Activated CD4-positive, alpha-beta T cell treated with anti-CD3 and anti-CD28 coated beads, Interleukin-2, amount 50 U/mL, for 24 hours (primary cell): ENCODE measurements around the gene LOXL1.
"Not testable (repeated sequence)": the region's sequence is repeated elsewhere in the genome, so short reads cannot be mapped to it uniquely, and the experiment has no call there.

Experiments
- DNase-seq, 2 donors: peaks; one replicate each; pipeline ENCODE4 v3.0.0-alpha.2; 2020; ENCODE audit warnings: low read depth in 1 of 2, low spot score in 1 of 2

The LOXL1 gene

GRCh38 chr15:73937296-73937695, 11.0 kb downstream of the LOXL1 start:
- DNase-seq = no peak

DNA sequence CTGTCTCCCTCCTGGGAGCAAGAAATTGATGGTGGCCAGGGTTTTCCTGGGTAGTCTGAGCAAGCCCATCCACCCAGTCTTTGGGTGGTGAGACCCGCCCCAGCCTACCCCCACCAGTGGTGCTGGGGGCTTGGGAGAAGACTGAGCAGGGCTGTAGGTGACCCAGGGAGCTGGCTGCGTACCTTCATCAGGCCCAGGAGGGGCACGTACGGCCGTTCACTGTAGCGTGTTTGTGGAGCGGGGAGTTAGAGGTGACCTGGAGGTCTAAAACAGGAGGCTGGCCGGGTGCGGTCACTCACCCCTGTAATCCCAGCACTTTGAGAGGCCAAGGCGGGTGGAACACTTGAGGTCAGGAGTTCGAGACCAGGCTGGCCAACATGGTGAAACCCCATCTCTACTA, 11.5 kb downstream of the LOXL1 start:
- no peak for DNase-seq

DNA sequence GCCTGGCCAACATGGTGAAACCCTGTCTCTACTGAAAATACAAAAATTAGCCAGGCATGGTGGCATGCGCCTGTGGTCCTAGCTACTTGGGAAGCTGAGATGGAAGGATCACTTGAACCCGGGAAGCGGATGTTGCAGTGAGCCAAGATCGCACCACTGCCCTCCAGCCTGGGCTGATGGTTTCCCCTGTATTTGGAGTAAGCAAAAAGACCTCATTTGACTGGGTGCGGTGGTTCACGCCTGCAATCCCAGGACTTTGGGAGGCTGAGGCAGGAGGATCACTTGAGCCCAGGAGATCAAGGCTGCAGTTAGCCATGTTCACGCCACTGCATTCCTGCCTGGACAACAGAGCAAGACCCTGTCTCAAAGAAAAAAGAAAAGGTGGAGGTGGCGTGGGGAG, 12.3 kb downstream of the LOXL1 start:
- DNase-seq = not testable (repeated sequence)

DNA sequence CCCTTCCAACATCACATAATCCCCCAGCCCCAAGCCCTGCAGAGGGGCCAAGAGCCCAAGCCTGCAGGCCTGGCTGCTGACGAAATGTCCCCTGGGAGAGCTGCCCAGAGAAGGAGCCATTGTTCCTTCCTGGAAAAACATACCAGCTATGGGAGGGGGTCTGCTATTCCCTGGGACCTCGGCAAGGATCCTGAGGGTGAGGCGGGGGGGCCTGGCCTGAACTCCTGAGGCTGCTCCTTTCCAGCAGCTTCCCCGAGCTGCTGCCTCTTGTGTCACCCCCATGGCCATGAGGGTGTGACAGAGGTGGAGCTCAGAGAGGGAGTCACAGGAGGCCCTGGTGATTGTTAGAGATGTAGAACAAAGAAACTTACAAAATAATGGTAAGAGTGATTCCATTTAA, 12.9 kb downstream of the LOXL1 start:
- no peak for DNase-seq

DNA sequence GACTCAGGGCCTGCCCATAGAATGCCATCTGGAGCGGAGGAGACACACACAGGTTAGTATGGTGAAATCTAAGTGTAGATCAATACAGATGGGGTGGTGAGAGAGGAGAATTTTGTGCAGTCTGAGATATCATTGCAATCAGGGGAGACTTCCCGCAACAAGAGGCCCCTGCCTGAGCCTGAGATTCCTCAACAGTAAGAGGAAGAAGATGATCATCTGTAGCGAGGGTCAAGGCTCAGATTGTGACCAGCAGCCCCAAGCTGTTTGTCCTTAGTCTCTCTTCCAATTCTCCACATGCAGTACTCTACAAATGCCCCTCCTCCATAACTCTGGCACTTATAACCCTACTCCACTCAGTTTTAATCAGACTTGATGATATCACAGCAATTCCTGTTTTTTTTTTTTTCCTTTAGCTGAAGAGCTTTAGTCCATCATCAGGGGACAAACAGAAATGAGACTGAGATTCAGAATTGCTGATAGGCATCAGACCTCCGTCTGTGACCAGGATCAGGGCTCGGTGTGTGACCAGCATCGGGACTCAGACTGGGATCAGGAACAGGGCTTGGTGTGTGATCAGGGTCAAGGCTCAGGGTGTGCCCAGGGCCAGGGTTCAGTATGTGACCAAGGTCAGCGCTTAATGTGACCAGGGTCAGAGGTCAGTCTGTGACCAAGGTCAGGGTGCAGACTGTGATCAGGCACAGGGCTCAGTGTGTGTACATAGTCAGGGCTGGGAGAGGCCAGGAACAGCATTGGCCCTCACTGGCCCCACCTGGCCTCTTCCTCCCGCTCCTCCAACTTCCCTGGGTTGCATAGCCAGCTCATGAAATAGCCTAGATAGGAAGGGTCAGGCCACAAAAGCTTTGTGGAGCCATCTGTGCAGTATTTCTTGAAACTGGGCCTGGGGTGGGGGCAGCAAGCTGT, 14.1 kb downstream of the LOXL1 start:
- DNase-seq = no peak

- no peak for DNase-seq
Observed at GRCh38 chr15:73941044-73941443, 14.8 kb downstream of the LOXL1 start.

DNA sequence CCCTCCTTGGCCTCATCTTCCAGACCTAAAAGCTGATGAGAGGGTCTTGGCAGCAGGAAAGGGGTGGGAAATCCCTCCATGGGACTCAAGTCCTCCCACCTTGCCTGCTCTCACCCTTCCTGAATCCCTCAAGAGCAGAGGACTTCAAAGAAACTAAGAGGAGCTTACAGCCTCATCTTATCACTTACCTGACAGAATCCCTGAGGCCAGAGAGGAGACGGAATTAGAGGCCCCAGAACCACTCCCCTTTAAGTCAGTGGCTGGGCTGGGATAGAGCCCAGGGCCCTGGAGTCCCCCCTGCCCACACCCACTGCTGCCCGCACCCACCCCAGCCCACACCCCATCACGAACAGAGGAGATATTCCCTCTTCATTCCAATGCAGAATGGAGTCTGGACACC, 15.2 kb downstream of the LOXL1 start:
- no peak for DNase-seq

GRCh38 chr15:73941871-73942635, 15.8 kb downstream of the LOXL1 start:
- DNase-seq = no peak

DNA sequence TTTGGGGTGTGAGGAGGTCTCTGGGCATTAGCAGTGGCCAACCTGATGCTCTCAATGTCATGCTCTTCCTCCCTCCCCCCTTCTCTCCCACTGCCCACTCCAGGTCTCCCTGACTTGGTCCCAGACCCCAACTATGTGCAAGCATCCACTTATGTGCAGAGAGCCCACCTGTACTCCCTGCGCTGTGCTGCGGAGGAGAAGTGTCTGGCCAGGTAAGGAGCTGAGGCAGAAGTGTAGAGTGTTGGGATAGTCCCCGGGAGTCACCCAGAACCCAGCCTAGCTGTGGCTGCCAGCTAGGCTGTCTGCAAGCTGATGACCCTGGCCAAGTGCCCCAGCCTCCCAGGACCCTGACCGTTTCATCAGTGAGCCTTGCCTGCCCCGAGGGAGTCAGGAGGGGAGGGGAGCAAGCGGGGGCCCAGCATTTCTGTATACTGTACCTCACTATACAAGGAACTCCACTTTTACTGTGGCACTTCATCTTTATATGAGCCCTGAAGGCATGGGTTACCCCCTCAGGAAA, 16.5 kb downstream of the LOXL1 start:
- no peak for DNase-seq

- DNase-seq = no peak
Observed at GRCh38 chr15:73944161-73945129, 18.2 kb downstream of the LOXL1 start.

GRCh38 chr15:73945130-73945508, 18.9 kb downstream of the LOXL1 start:
- no peak for DNase-seq

DNA sequence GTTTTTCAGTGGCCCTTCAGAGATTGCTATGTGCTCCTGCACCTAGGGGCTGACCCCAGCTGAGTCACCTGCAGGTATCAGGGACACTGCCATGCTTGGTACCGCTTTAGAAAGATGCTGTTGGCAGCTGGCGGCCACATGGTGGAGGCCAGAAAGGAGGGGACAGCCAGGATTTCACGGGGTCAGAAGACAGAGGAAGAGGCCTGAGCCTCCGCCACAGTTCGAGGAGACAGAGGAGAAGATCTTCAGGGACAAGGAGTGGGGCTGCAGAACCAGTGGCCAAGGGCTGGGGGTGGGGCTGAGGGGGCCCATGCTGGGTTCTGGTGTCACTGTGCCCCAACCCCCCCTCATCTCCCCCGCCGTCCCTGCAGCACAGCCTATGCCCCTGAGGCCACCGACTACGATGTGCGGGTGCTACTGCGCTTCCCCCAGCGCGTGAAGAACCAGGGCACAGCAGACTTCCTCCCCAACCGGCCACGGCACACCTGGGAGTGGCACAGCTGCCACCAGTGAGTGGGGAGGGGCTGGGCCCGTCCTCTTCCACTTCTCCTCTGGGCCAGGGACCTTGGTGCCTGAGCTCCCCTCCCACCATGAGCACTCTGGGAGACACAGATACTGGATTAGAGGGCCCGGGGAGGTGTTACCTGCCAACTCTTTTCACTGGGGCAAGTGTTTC, 19.9 kb downstream of the LOXL1 start:
- no peak for DNase-seq

GRCh38 chr15:73946795-73947370, 20.6 kb downstream of the LOXL1 start:
- DNase-seq = no peak

DNA sequence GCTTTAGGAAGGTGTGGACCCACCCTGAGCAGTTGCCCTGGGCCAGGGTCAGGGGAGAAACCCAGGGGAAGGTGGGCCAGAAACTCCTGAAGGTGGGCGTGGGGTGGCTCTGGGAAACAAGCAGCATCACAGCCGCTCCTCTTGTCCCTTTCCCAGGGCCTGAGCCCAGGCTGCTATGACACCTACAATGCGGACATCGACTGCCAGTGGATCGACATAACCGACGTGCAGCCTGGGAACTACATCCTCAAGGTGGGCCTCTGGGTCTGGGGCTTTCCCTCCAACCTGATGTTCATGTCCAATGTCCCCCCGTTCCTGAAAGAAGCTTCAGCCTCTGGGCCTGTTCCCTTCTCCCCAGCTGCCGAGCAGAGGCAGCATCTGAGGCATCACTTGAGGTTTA, 21.4 kb downstream of the LOXL1 start:
- DNase-seq = no peak

DNA sequence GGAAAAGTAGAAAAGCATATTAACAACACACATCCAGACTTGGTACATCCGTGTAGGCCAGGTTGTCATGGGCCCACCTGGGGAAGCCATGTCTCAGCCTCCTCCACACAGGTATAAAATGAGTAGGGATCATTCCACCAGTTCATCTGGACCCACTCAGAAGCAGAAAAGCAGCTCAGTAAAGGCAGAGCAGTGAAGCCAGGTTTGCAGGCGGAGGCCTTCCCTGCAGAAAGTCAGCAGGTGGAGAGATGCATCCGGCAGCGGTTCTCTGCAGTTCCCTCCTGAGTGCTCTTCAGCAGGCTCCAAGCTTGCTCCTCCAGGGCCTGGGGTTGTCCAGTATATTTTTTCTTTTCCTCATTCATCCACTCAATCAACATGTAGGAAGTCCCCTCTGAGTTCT, 22.1 kb downstream of the LOXL1 start:
- DNase-seq = no peak

GRCh38 chr15:73948982-73949381, 22.7 kb downstream of the LOXL1 start:
- DNase-seq = no peak

DNA sequence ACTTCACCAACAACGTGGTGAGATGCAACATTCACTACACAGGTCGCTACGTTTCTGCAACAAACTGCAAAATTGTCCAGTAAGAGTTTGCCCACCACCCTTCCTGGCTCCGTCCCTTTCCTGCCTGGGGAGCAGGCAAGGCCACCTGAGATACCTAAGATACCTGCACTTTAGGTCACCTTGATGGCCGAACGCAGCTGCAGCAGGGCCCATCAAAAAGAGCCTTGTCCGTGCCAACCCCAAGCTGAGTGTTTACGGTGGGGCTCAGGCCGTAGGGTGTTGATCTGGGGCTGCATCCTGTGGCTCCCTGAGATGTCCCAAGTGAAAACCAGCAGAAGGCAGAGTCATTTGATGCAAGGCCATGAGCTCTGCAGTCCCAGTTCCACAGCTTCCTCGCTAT, 23.2 kb downstream of the LOXL1 start:
- no peak for DNase-seq

DNA sequence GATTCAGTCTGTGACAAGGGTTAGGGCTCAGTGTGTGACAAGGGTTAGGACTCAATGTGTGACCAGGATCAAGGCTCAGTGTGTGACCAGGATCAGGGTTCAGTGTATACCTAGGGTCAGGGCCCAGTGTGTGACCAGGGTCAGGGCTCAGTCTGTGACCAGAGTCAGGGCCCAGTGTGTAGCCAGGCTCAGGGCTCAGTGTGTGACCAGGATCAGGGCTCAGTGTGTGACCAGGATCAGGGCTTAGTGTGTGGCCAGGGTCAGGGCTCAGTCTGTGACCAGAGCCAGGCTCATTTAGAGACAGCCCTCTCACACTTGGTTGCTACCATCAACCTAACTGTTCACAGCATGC, 24.2 kb downstream of the LOXL1 start:
- DNase-seq = no peak

DNA sequence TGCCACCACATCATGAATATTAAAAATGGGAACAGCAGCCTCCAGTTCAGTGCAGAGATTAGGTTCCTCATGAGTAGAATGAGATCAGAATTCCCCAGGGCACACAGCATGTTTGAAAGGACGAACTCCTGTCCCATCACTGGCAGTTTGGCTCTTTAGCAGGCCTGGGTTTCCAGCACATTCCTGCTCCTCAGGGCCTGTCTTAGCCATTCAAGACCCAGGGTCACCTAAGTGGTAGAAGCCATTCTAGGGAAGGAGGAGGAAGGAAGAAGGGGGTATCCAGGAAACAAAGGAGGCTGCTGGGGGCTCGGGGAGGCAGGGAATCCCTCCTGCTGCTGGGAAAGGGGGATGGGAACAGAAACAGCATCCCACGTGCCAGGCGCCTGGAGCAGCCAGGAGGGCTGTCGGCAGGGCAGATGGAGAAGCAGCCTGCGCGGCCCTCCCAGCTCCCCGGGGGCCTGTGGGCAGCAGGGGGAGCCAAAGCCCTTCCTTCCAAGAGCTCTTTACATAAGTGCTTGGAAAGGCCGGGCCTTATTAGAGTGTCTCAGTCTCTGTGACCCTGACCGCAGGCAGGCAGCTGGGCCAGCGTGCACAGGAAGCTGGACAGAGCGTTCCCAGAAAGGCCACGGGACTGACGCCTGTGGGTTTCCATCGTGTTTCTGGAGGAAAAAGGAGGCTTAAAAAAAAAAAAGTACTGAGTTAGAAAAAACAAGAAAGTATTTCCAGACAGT, 24.7 kb downstream of the LOXL1 start:
- peak; percentile 44 to 49 for DNase-seq

GRCh38 chr15:73951601-73952000, 25.3 kb downstream of the LOXL1 start:
- DNase-seq = no peak
